HG03045 (cell line): Measurements from ENCODE around the gene UBP1.
"Not testable (repeated sequence)": the region's sequence is repeated elsewhere in the genome, so short reads cannot be mapped to it uniquely, and the experiment has no call there.

ENCODE experiments used
- ATAC-seq: cut with Tn5 transposase; IDR thresholded peaks from one replicate; pipeline ENCODE4 v1.9.1; 2021; ENCODE audit warnings: mild to moderate bottlenecking, moderate library complexity; ENCODE audit not compliant: unreplicated experiment

UBP1 gene

GRCh38 chr3:33437556-33438283 lies 2.5 kb downstream of the UBP1 start:
- no peak for ATAC-seq

GRCh38 chr3:33433843-33434242 lies 6.4 kb downstream of the UBP1 start:
- no peak for ATAC-seq

GRCh38 chr3:33430571-33430970 lies 9.6 kb downstream of the UBP1 start:
- ATAC-seq = no peak

GRCh38 chr3:33430061-33430460 lies 10.1 kb downstream of the UBP1 start:
- no peak for ATAC-seq

GRCh38 chr3:33429306-33429705 lies 10.9 kb downstream of the UBP1 start:
- ATAC-seq = not testable (repeated sequence)

- no peak for ATAC-seq
These were observed 11.5 kb downstream of the UBP1 start for GRCh38 chr3:33428734-33429133.

GRCh38 chr3:33426630-33427317 lies 13.4 kb downstream of the UBP1 start:
- no peak for ATAC-seq

GRCh38 chr3:33426068-33426467 lies 14.1 kb downstream of the UBP1 start:
- ATAC-seq = no peak

GRCh38 chr3:33425453-33425852 lies 14.8 kb downstream of the UBP1 start:
- ATAC-seq = no peak

GRCh38 chr3:33424606-33425452 lies 15.4 kb downstream of the UBP1 start:
- no peak for ATAC-seq

GRCh38 chr3:33420966-33421365 lies 19.2 kb downstream of the UBP1 start:
- ATAC-seq = no peak

- no peak for ATAC-seq
These were observed 20.3 kb downstream of the UBP1 start for GRCh38 chr3:33419948-33420347.

- ATAC-seq = no peak
These were observed 23.0 kb downstream of the UBP1 start for GRCh38 chr3:33417066-33417673.

- not testable (repeated sequence) for ATAC-seq
These were observed 29.4 kb downstream of the UBP1 start for GRCh38 chr3:33410816-33411215.

GRCh38 chr3:33403756-33404155 lies 36.4 kb downstream of the UBP1 start:
- ATAC-seq = no peak

- no peak for ATAC-seq
These were observed 37.3 kb downstream of the UBP1 start for GRCh38 chr3:33402936-33403335.

GRCh38 chr3:33401781-33402180 lies 38.4 kb downstream of the UBP1 start:
- ATAC-seq = no peak

- no peak for ATAC-seq
These were observed 41.8 kb downstream of the UBP1 start for GRCh38 chr3:33398410-33398809.

- ATAC-seq = no peak
These were observed 44.3 kb downstream of the UBP1 start for GRCh38 chr3:33395900-33396299.

- no peak for ATAC-seq
These were observed 45.7 kb downstream of the UBP1 start for GRCh38 chr3:33394403-33395054.

- ATAC-seq = no peak
These were observed 47.5 kb downstream of the UBP1 start for GRCh38 chr3:33392703-33393125.
